ENCODE measurements around the gene LRRN1.
"Not testable (repeated sequence)": the region's sequence is repeated elsewhere in the genome, so short reads cannot be mapped to it uniquely, and the experiment has no call there.

LRRN1 gene

DNA sequence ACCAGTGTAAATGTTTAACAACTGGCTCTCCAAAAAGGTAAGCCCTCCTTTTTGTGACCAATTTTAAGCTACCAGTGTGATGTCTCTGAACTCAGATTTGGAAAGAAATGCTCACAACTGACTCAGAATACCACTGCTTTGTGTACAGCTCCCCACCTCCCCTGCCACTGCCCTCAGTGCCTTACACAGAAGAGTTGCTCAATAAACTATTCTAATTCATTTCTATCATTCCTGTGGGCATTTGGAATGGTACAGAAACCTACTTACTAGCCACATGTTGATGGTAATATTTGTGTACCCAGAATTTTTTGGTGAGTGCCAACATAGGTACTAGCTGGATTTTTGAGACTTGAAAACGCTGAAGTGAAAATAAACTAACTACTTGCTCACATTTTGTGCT, 16.0 kb downstream of the LRRN1 start:
- DNase-seq: no peak

GRCh38 chr3:3816034-3816433, 16.8 kb downstream of the LRRN1 start:
- no peak for DNase-seq

DNA sequence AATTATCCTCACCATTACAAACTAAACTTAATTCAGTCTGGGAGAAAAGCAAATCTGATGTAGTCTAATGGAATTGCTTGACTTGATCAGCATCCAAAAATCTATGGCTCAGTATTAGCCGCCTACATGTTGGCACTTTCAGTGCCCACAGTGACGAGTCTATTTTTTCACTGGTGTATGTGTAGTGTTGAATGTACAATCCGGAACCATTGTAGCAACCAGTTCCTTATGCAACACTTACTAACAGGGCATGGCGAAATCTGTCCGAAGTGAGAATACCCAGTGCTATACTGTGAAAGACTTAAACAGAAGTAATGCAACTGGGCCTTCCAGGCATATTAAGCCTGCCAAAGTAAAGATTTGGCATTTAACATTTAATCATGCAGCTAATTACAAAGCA, 18.6 kb downstream of the LRRN1 start:
- no peak for DNase-seq

GRCh38 chr3:3821777-3822176, 22.5 kb downstream of the LRRN1 start:
- DNase-seq: no peak

- no peak for DNase-seq
Measured at GRCh38 chr3:3825035-3825434, 25.8 kb downstream of the LRRN1 start.

- no peak for DNase-seq
Measured at GRCh38 chr3:3826521-3826920, 27.3 kb downstream of the LRRN1 start.

DNA sequence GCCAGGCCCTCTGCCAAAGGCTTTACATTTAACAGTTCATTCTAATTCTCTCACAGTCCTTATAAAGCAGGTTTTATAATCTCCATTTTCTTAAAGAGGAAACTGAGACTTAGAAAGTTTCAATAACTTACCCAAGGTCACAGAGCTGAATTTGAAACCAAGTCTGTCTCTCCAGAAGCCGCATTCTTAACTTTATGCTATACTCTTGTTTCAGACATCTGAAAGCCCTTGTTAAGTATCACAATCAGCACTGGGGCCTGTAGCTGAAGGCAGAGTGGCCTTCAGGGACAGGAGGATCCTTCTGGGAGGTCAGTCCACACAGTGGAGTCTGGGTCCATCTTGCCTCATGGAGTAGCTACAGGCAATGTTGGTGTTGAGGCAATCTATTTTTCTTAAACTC, 27.9 kb downstream of the LRRN1 start:
- DNase-seq: no peak

GRCh38 chr3:3828417-3828816, 29.2 kb downstream of the LRRN1 start:
- DNase-seq: not testable (repeated sequence)

GRCh38 chr3:3836845-3837244, 37.6 kb downstream of the LRRN1 start:
- no peak for DNase-seq

- no peak for DNase-seq
Measured at GRCh38 chr3:3842356-3842755, 43.1 kb downstream of the LRRN1 start.

DNA sequence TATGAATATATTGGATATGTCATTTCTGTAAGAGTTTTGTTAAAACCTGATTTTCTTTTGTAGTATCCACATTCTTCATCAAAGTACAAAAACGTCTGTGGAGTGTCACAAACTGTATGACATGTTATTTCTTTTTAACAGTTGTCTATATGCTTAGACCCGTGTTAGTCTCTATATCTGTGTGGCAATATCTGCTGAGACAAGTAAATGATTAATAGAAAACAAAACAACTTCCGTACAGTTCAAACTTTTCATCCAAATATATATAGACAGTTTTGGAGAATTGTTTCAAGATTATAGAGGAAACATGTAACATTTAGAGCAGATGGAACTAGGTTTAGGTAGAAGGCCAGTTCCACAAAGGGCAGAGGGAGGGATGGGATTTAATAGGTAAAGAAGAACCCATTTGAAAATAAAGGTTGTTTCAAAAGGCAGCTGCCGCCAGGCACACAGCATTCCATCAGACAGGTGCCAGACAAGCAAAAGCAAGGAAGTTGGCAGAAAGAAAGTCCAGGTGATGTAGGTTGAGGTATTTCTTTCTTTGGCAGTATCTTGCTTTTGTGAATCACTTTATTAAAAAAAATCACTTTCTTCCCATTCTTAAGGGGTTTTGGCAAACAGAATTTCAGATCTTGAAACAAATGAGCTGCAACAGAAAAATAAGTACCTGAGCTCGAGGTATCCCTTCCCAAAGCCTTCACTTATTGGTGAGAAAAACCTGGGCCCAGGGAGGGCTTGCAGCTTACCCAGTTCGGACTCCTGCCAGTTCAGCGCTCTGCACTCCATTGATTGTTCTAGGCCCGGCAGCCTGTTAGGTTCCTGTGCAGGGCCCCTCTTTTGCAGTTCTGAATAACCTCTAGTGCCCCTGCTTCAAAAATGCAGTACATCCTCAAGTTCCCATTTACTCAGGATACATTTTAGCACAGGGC, 49.0 kb downstream of the LRRN1 start:
- DNase-seq: no peak

- DNase-seq: no peak
Measured at GRCh38 chr3:3848923-3849275, 49.7 kb downstream of the LRRN1 start.

GRCh38 chr3:3851621-3852323, 52.5 kb downstream of the LRRN1 start:
- DNase-seq: no peak

GRCh38 chr3:3853544-3853943, 54.3 kb downstream of the LRRN1 start:
- no peak for DNase-seq

DNA sequence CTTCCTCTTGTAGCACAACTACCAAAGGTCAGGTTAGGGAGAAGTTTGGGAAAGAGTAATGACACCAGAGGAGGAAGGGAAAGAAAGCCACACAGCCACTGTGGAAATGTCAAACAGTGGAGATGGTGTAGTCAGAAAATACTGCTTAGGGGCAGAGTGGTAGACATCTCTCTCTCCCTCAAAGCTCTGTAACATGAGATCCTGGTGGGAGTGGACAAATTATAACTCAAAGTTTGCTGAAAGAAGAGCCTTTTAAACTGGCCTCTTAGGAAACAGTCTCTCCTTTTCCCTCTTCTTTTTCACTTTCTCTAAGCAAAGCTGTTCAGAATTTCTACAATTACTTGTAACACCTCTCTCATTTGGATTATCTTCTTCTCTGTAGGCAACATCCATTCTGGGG, 55.8 kb downstream of the LRRN1 start:
- DNase-seq: no peak

DNA sequence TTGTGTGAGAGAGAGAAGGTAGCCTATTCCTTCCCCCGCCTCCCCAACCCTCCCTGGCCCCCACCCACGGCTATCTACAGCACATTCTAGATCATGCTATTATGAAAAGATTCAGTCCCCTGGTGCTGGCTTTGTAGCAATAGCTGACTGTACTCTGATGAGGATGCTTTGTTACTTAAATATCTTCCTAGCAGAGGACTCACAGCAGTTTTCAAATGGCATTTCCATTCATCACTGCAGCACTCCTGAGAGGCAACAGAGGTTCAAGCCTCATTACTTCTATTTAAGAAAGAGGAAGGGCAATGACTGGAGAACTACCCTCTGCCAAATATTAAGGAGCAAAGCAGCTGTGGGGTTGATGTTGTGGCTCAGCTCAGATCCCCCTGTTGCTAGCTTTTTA, 61.0 kb downstream of the LRRN1 start:
- DNase-seq: no peak

- no peak for DNase-seq
Measured at GRCh38 chr3:3862534-3862933, 63.3 kb downstream of the LRRN1 start.

- no peak for DNase-seq
Measured at GRCh38 chr3:3875491-3875890, 76.3 kb downstream of the LRRN1 start.

GRCh38 chr3:3881050-3881449, 81.8 kb downstream of the LRRN1 start:
- no peak for DNase-seq

GRCh38 chr3:3887311-3887710, 88.1 kb downstream of the LRRN1 start:
- DNase-seq: not testable (repeated sequence)

DNA sequence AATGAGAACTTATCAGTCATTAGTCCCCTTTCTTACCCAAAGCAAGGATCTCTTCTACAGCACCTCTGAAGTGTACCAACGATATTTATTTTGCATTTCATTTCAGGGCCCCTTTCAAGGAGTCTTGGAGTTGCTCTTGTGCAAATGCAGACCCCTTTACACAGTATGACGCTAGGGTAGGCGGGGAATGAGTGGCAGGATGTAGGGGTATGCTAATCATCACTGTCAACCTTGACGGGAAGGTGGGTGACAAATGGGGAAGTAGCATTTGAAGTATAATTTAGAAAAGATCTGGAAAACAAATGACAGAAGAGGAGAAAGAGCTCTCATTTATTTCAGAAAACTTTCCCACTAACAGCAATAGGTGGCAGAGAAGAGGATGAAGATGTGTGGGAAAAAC, 94.4 kb downstream of the LRRN1 start:
- no peak for DNase-seq

All from CD4-positive, alpha-beta T cell treated with Interleukin-10 for 1 hour (primary cell).